ENCODE results near the gene IL25. TPM values are rescaled to one million over a fixed set of nuclear protein-coding genes. Genes with fewer than 3 reads are reported as not detected.

IL25 gene
- total and polyA plus RNA-seq, 10 of the 15 experiments (the other 5 are each of a cell fraction or from before 2014, with no cell fraction given), result not detected

- ChIA-PET CTCF (no interaction called here), RAD21 (ENCODE audit: unreplicated experiment) (no interaction called here)
Measured at GRCh38 chr14:23396781-23397407, 24.3 kb downstream of the IL25 start.

GRCh38 chr14:23398348-23398747, 25.7 kb downstream of the IL25 start:
- no peaks in the 10 kb centered on the region for H3K9me3 ChIP-seq (replicated peaks; ENCODE audit: control insufficient read depth, insufficient read depth, low read length)
- no peak overlapping the region for H3K4me2 ChIP-seq (ENCODE audit: control insufficient read depth, insufficient read depth)
- CTCF ChIA-PET, result no interaction called here
- H4K20me1 ChIP-seq (ENCODE audit: control insufficient read depth, insufficient read depth), result no peaks in the 10 kb centered on the region
- H3K79me2 ChIP-seq (ENCODE audit: control insufficient read depth, insufficient read depth, low read length), result no peaks in the 10 kb centered on the region
- in situ Hi-C loops (cut with MboI) (no loop called here), intact Hi-C loops (cut with micrococcal nuclease; ENCODE audit: unreplicated experiment) (no loop called here)
- FAIRE-seq (no peak), ATAC-seq (no peak), DNase-seq (ENCODE audit: low read depth, low spot score) (no peak)
- SMC1A ChIA-PET (ENCODE audit: uncharacterized antibody, unreplicated experiment), result no interaction called here
- H3K4me3 ChIP-seq, result no peak overlapping the region
- RAD21 ChIA-PET (ENCODE audit: unreplicated experiment), result no interaction called here
- no peak overlapping the region for H2AFZ ChIP-seq (ENCODE audit: control insufficient read depth, low read depth, low read length)
- H3K36me3 ChIP-seq (ENCODE audit: control insufficient read depth in 2 of 2, insufficient read depth in 2 of 2, low read length in 1 of 2), result no peaks in the 10 kb centered on the region
- H3K27ac ChIP-seq (ENCODE audit: control insufficient read depth, insufficient read depth), result no peak overlapping the region
- WGBS (ENCODE audit: insufficient coverage, insufficient replicate concordance, low lambda C conversion rate, missing lambda C conversion rate), result 52% methylated on average over 4 of the region's 4 CpGs
- POLR2A ChIA-PET, result no interaction called here
- no peaks in the 10 kb centered on the region; a peak in 2 of 4 replicates for H3K27me3 ChIP-seq (replicated peaks in 1 of 2; ENCODE audit: control insufficient read depth in 2 of 2, insufficient read depth in 2 of 2, low read length in 1 of 2)
- no peak overlapping the region for H3K9ac ChIP-seq (ENCODE audit: control insufficient read depth, insufficient read depth, low read length)
- no peaks in the 10 kb centered on the region for H3K4me1 ChIP-seq (ENCODE audit: control insufficient read depth, insufficient read depth, low read length)
- no TSS peak for BruUV-seq (replicated peaks)
- TF ChIP-seq, protein P1, sequence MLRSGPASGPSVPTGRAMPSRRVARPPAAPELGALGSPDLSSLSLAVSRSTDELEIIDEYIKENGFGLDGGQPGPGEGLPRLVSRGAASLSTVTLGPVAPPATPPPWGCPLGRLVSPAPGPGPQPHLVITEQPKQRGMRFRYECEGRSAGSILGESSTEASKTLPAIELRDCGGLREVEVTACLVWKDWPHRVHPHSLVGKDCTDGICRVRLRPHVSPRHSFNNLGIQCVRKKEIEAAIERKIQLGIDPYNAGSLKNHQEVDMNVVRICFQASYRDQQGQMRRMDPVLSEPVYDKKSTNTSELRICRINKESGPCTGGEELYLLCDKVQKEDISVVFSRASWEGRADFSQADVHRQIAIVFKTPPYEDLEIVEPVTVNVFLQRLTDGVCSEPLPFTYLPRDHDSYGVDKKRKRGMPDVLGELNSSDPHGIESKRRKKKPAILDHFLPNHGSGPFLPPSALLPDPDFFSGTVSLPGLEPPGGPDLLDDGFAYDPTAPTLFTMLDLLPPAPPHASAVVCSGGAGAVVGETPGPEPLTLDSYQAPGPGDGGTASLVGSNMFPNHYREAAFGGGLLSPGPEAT (IDR thresholded peaks at IDR 0.05; ENCODE audit: low read depth), result no peak
- TF ChIP-seq PML (IDR thresholded peaks at IDR 0.05; ENCODE audit: low read length) (no peak), SPI1 (IDR thresholded peaks at IDR 0.05; ENCODE audit: borderline replicate concordance, insufficient read depth, low read depth, low read length) (no peak), KLF5 (IDR thresholded peaks at IDR 0.05; ENCODE audit: partially characterized antibody) (no peak), SUPT20H (IDR thresholded peaks at IDR 0.05; ENCODE audit: borderline replicate concordance, control insufficient read depth, low read depth, low read length) (no peak), CREM (IDR thresholded peaks at IDR 0.05; ENCODE audit: low read depth) (no peak)
- TF ChIP-seq, protein P2, sequence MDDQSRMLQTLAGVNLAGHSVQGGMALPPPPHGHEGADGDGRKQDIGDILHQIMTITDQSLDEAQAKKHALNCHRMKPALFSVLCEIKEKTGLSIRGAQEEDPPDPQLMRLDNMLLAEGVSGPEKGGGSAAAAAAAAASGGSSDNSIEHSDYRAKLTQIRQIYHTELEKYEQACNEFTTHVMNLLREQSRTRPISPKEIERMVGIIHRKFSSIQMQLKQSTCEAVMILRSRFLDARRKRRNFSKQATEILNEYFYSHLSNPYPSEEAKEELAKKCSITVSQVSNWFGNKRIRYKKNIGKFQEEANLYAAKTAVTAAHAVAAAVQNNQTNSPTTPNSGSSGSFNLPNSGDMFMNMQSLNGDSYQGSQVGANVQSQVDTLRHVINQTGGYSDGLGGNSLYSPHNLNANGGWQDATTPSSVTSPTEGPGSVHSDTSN (IDR thresholded peaks at IDR 0.05; ENCODE audit: insufficient replicate concordance, low read depth, low read length), result no peak

More at GRCh38 chr14:23396781-23397407, 24.3 kb downstream of the IL25 start:
- BruUV-seq (replicated peaks), result no TSS peak
- intact Hi-C loops (cut with micrococcal nuclease; ENCODE audit: unreplicated experiment), result no loop called here
- Histone ChIP-seq H3K4me3 (no peak overlapping the region), H2AFZ (ENCODE audit: control insufficient read depth, low read depth, low read length) (no peak overlapping the region), H4K20me1 (ENCODE audit: control insufficient read depth, insufficient read depth) (no peaks in the 10 kb centered on the region), H3K9me3 (replicated peaks; ENCODE audit: control insufficient read depth, insufficient read depth, low read length) (no peaks in the 10 kb centered on the region), H3K27ac (ENCODE audit: control insufficient read depth, insufficient read depth) (no peak overlapping the region), H3K27me3 (replicated peaks in 1 of 2; ENCODE audit: control insufficient read depth in 2 of 2, insufficient read depth in 2 of 2, low read length in 1 of 2) (no peaks in the 10 kb centered on the region; a peak in 2 of 4 replicates), H3K4me1 (ENCODE audit: control insufficient read depth, insufficient read depth, low read length) (no peaks in the 10 kb centered on the region), H3K4me2 (ENCODE audit: control insufficient read depth, insufficient read depth) (no peak overlapping the region), H3K9ac (ENCODE audit: control insufficient read depth, insufficient read depth, low read length) (no peak overlapping the region), H3K79me2 (ENCODE audit: control insufficient read depth, insufficient read depth, low read length) (no peaks in the 10 kb centered on the region), H3K36me3 (ENCODE audit: control insufficient read depth in 2 of 2, insufficient read depth in 2 of 2, low read length in 1 of 2) (no peaks in the 10 kb centered on the region)
- TF ChIP-seq RAD21 (IDR thresholded peaks at IDR 0.05; ENCODE audit: insufficient read depth, low read depth, low read length), result no peak
- TF ChIP-seq IRF4 (IDR thresholded peaks at IDR 0.05; ENCODE audit: low read depth, low read length), result no peak
- TF ChIP-seq HDAC6 (IDR thresholded peaks at IDR 0.05; ENCODE audit: unreplicated experiment), result no peak
- in situ Hi-C loops (cut with MboI), result no loop called here
- ATAC-seq, result no peak
- no peak for FAIRE-seq
- WGBS (ENCODE audit: insufficient coverage, insufficient replicate concordance, low lambda C conversion rate, missing lambda C conversion rate), result 36% methylated on average over 10 of the region's 10 CpGs
- ChIA-PET SMC1A (ENCODE audit: uncharacterized antibody, unreplicated experiment) (no interaction called here), POLR2A (no interaction called here)
- DNase-seq (ENCODE audit: low read depth, low spot score), result no peak

Data from GM12878 (cell line).